ENCODE data around the gene MAPK10. TPM values are rescaled to one million over a fixed set of nuclear protein-coding genes. Genes with fewer than 3 reads are reported as not detected.

MAPK10 gene
- total RNA-seq, 4 donors from 2014 or later = 4.5 to 13.7 (median 9.8) TPM

DNA sequence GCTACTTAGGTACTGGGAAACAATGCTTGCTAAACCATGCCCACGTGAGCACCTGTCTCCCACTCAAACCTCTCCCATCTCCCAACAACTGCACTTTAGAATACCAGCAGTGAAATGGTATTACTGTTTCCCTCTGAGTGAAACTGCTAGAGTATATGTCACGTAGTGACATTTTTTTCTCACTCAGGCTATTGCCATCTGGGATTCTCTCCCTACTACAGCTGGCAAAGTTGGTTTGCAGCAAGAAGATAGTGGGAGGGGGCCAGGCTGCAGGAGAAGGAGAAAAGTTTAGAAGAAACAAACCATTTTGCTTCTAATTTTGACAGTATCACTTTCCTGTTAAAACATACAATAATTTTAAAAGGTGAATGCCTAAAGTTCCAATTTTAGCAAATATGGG, 358.3 kb downstream of the MAPK10 start:
- no peaks in the 10 kb centered on the region for H3K4me1 ChIP-seq
- no peaks in the 10 kb centered on the region for H3K9me3 ChIP-seq
- intact Hi-C loops (cut with DNase I) = no loop called here
- no peak for DNase-seq (ENCODE audit: extremely low spot score)
- no peaks in the 10 kb centered on the region for H3K27me3 ChIP-seq
- no peak overlapping the region for H3K4me3 ChIP-seq
- TF ChIP-seq POLR2A (IDR thresholded peaks at IDR 0.05; ENCODE audit: low read depth) = no peak
- TF ChIP-seq POLR2AphosphoS5 (IDR thresholded peaks at IDR 0.05) = no peak
- no peak for TF ChIP-seq EP300 (IDR thresholded peaks at IDR 0.05)
- TF ChIP-seq CTCF (IDR thresholded peaks at IDR 0.05) = no peak
- no peak overlapping the region for H3K27ac ChIP-seq (replicated peaks in 1 of 4)
- 86% methylated on average over 2 of the region's 2 CpGs for WGBS
- peaks cover 0 to 3% (median 0%) of the 10 kb centered on the region in 4 donors for H3K36me3 ChIP-seq

GRCh38 chr4:85995361-85995760, 364.5 kb downstream of the MAPK10 start:
- H3K27me3 ChIP-seq = no peaks in the 10 kb centered on the region

DNA sequence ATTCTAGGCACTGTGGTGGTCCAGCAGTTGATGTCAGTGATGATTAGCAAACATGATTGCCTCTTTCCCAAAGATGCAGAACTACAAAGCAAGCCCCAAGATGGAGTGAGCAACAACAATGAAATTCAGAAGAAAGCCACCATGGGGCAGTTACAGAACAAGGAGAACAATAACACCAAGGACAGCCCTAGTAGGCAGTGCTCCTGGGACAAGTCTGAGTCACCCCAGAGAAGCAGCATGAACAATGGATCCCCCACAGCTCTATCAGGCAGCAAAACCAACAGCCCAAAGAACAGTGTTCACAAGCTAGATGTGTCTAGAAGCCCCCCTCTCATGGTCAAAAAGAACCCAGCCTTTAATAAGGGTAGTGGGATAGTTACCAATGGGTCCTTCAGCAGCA, 365.3 kb downstream of the MAPK10 start:
- no peak overlapping the region for H3K4me3 ChIP-seq
- H3K27me3 ChIP-seq = no peaks in the 10 kb centered on the region
- intact Hi-C loops (cut with DNase I) = no loop called here
- no peaks in the 10 kb centered on the region for H3K4me1 ChIP-seq
- TF ChIP-seq POLR2A (IDR thresholded peaks at IDR 0.05; ENCODE audit: low read depth) (no peak), POLR2AphosphoS5 (IDR thresholded peaks at IDR 0.05) (no peak), EP300 (IDR thresholded peaks at IDR 0.05) (no peak), CTCF (IDR thresholded peaks at IDR 0.05) (no peak)
- no peak for DNase-seq (ENCODE audit: extremely low spot score)
- no peak overlapping the region for H3K27ac ChIP-seq (replicated peaks in 1 of 4)
- H3K9me3 ChIP-seq = no peaks in the 10 kb centered on the region
- H3K36me3 ChIP-seq = peaks cover 13 to 24% (median 15%) of the 10 kb centered on the region in 4 donors

More at GRCh38 chr4:85995361-85995760, 364.5 kb downstream of the MAPK10 start:
- WGBS = 85% methylated on average over 6 of the region's 6 CpGs
- no peak for TF ChIP-seq CTCF (IDR thresholded peaks at IDR 0.05)
- no peak for TF ChIP-seq POLR2AphosphoS5 (IDR thresholded peaks at IDR 0.05)
- TF ChIP-seq EP300 (IDR thresholded peaks at IDR 0.05) = no peak
- no peak for TF ChIP-seq POLR2A (IDR thresholded peaks at IDR 0.05; ENCODE audit: low read depth)
- H3K27ac ChIP-seq (replicated peaks in 1 of 4) = no peak overlapping the region
- H3K4me1 ChIP-seq = no peaks in the 10 kb centered on the region
- intact Hi-C loops (cut with DNase I) = no loop called here
- DNase-seq (ENCODE audit: extremely low spot score) = no peak
- peaks cover 13 to 25% (median 15%) of the 10 kb centered on the region in 4 donors for H3K36me3 ChIP-seq
- H3K4me3 ChIP-seq = no peak overlapping the region
- no peaks in the 10 kb centered on the region for H3K9me3 ChIP-seq

DNA sequence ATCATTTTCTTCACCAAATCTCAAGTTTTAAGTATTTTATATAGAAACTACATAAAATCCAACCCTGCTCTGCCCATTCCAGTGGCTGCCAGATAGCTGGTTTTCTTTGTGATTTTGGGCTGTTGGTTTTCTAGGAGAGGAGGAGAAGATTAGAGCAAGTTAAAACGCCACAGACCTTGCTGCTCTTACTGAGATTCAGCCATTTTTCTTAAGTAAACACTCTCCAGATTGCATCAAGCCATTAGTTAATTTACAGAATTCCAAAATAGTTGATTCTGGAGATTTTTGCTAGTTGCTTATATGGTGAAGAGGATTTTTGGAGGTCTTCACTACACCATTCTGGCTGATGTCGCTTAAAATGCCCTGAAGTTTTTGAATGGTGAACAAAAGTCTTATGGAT, 366.2 kb downstream of the MAPK10 start:
- Histone ChIP-seq H3K27me3 (no peaks in the 10 kb centered on the region), H3K4me3 (no peak overlapping the region), H3K9me3 (no peaks in the 10 kb centered on the region), H3K4me1 (no peaks in the 10 kb centered on the region), H3K36me3 (peaks cover 13 to 24% (median 15%) of the 10 kb centered on the region in 4 donors), H3K27ac (replicated peaks in 1 of 4) (no peak overlapping the region)
- no peak for TF ChIP-seq EP300 (IDR thresholded peaks at IDR 0.05)
- no peak for TF ChIP-seq CTCF (IDR thresholded peaks at IDR 0.05)
- TF ChIP-seq POLR2AphosphoS5 (IDR thresholded peaks at IDR 0.05) = no peak
- TF ChIP-seq POLR2A (IDR thresholded peaks at IDR 0.05; ENCODE audit: low read depth) = no peak
- intact Hi-C loops (cut with DNase I) = no loop called here
- 92% methylated on average over 2 of the region's 2 CpGs for WGBS
- no peak for DNase-seq (ENCODE audit: extremely low spot score)

GRCh38 chr4:85986266-85986665, 373.6 kb downstream of the MAPK10 start:
- H3K36me3 ChIP-seq = peaks cover 0 to 6% (median 0%) of the 10 kb centered on the region in 4 donors
- intact Hi-C loops (cut with DNase I) = no loop called here
- WGBS = 97% methylated on average over 1 of the region's 1 CpG
- H3K4me1 ChIP-seq = no peaks in the 10 kb centered on the region
- no peaks in the 10 kb centered on the region for H3K9me3 ChIP-seq
- TF ChIP-seq POLR2AphosphoS5 (IDR thresholded peaks at IDR 0.05) (no peak), CTCF (IDR thresholded peaks at IDR 0.05) (no peak), EP300 (IDR thresholded peaks at IDR 0.05) (no peak), POLR2A (IDR thresholded peaks at IDR 0.05; ENCODE audit: low read depth) (no peak)
- no peaks in the 10 kb centered on the region for H3K27me3 ChIP-seq
- no peak overlapping the region for H3K4me3 ChIP-seq
- no peak overlapping the region for H3K27ac ChIP-seq (replicated peaks in 1 of 4)
- no peak for DNase-seq (ENCODE audit: extremely low spot score)
